T-helper 2 cell (primary cell): ENCODE data around the gene OMG.

Experiments
- DNase-seq, 5 experiments: peaks; one replicate each; pipeline versions ENCODE4 v3.0.0 to v3.0.0-alpha.2; 2012 to 2022

OMG gene

DNA sequence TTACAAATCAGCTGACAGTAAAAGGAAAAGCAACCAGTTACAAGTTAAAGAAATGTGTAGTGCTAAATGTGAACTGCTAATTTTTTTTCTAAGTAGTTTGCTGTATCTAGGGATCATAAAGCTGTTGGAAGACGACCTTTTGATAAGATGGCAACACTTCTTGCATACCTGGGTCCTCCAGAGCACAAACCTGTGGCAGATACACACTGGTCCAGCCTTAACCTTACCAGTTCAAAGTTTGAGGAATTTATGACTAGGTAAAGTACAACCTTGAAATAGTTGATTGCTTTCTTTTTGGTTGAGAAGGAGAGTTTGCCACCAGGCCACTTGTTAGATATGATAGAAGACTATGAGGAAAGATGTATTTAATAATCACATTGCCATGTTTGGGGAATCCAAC lies 35.4 kb downstream of the OMG start:
- no peak for DNase-seq

GRCh38 chr17:31260151-31260550 lies 36.9 kb downstream of the OMG start:
- no peak for DNase-seq

GRCh38 chr17:31256936-31257335 lies 40.1 kb downstream of the OMG start:
- no peak for DNase-seq

DNA sequence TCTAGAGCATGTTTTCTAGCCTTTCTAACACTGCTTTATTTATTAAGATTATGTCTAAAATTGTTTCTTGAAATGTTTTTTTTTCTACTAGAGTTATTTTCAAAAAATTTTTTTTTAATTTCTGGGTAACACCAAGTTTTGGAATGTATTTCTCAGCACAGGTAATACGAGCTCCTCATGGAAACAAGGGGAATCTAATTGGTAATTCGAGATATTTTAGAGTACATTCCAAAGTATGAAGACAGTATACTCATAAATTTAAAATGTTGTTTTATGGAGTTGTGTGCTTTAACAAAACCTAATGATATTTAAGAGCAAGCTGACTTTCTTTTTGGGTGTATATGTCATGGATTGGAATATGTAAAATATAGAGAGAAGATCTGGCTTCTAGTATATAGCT lies 42.4 kb downstream of the OMG start:
- DNase-seq: no peak

GRCh38 chr17:31252741-31253140 lies 44.3 kb downstream of the OMG start:
- DNase-seq: no peak

DNA sequence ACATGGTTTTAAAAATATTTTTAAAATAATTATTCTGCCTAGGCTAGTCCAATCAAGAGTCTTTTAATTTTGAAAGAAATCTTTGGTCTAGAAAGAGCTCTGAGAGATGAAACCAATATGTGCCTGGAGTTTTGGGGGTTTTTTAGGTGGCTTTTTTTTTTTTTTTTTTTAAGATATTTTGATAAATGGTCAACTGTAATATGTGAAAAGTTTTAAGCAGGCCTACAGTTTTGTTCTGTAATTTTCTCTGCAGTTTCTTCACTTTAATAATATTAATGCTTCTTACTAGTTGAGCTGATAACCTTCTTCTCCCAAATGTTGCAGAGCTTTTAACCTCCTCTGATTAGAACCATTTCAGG lies 45.1 kb downstream of the OMG start:
- no peak for DNase-seq

DNA sequence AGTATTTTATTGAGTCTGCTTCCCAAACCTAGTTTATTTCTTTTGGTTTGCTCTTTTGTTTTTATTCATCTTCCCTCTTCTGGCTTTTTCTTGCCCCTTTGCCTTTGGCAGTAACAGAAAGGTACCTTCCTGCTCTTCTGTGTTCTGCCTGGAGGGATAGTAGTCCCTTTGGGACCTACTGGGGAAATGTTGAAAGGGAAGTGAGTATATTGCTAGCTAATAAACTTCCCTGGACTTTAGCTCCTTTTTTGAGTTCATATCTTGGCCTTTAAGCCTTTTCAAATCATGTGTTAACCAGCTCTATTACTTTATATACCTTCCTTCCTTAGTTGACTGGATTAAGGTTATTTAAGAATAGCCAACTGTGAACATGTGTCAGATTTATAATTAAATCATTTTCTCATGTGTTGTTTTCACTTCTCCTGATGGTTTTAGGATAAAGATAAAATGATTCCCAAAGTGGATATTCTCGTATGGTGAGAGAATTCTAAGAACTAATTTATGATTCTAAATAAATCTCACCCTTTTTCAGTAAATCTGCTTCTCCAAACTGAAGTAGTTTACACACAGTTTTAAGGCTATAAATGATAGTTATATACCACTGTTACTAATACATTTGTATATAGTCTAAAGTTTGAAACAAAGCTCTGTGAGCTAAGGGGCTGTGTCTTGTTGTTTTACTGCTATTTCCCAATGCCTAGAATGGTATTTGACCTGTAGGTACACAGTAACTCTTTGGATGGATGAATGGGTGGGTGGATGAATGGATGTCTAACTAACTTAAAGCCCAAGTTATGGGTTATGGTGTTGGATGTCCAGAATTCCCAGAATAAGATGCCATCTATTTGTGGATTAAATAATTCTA lies 45.7 kb downstream of the OMG start:
- DNase-seq: no peak

DNA sequence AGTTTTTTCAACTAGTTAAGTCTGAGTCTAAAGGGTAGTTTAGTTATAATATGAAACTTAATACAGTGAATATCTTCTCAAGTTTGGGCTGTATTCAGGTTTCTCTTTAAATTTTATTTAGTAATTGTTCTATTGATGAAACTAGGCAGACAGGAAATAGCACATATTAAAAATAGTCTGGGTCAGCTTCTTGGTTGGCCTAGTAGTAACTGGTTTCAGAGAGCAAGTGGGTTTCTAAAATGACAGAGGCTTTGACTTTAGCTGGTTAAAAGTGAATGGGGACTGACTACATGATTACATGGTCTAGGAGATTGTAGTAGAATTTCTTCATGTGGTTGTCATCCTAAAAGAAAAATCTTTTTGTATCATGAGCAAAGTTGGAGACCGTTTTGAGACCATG lies 46.8 kb downstream of the OMG start:
- DNase-seq: no peak

GRCh38 chr17:31249835-31250141 lies 47.3 kb downstream of the OMG start:
- no peak for DNase-seq

GRCh38 chr17:31248986-31249834 lies 47.8 kb downstream of the OMG start:
- DNase-seq: no peak
